ENCODE data around the gene MCM8.

- TF ChIP-seq CTCF (IDR thresholded peaks at IDR 0.05), result no peak
- no peak for TF ChIP-seq EP300 (IDR thresholded peaks at IDR 0.05)
Observed at GRCh38 chr20:6028818-6029217, 78.4 kb downstream of the MCM8 start.
